ENCODE data around the gene KRT35. TPM values are rescaled to one million over a fixed set of nuclear protein-coding genes. Genes with fewer than 3 reads are reported as not detected.

The KRT35 gene
- total and polyA plus RNA-seq, 2 of the 13 experiments (the other 11 are each of a cell fraction or from before 2014, with no cell fraction given), result not detected

DNA sequence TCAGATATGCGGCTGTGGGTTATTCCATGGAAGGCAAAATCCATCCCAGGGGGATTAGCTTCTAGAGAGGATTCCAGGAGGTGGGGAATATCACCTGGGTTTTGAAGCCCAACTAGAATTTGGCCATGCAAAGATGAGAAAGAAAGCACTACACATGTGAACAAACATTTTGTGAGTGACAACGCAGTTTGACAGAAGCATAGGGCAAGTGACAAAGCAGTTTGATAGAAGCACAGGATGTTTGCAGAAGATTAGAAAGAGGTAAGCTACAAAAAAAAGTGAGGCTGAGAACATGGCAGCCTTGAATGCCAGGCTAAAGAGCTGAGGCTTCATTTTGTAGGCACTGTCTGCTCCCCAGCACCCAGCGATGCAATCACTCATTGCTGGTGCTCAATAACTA, 27.9 kb downstream of the KRT35 start:
- no TSS peak for BruUV-seq (replicated peaks)
- no peak for TF ChIP-seq ARNT (IDR thresholded peaks at IDR 0.05)
- TF ChIP-seq MTA3 (CRISPR knock-in tag; IDR thresholded peaks at IDR 0.05), result no peak
- TF ChIP-seq ZNF644 (CRISPR knock-in tag; IDR thresholded peaks at IDR 0.05; ENCODE audit: low read depth), result no peak
- TF ChIP-seq SMYD3 (CRISPR knock-in tag; IDR thresholded peaks at IDR 0.05), result no peak
- TF ChIP-seq, protein P1, sequence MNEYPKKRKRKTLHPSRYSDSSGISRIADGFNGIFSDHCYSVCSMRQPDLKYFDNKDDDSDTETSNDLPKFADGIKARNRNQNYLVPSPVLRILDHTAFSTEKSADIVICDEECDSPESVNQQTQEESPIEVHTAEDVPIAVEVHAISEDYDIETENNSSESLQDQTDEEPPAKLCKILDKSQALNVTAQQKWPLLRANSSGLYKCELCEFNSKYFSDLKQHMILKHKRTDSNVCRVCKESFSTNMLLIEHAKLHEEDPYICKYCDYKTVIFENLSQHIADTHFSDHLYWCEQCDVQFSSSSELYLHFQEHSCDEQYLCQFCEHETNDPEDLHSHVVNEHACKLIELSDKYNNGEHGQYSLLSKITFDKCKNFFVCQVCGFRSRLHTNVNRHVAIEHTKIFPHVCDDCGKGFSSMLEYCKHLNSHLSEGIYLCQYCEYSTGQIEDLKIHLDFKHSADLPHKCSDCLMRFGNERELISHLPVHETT (CRISPR knock-in tag; conservative IDR thresholded peaks at IDR 0.05), result no peak
- no peak for TF ChIP-seq ZNF256 (CRISPR knock-in tag; conservative IDR thresholded peaks at IDR 0.05)
- no peak for TF ChIP-seq HNRNPLL (IDR thresholded peaks at IDR 0.05; ENCODE audit: low read depth, low read length, poor library complexity, severe bottlenecking)
- TF ChIP-seq, protein P2, sequence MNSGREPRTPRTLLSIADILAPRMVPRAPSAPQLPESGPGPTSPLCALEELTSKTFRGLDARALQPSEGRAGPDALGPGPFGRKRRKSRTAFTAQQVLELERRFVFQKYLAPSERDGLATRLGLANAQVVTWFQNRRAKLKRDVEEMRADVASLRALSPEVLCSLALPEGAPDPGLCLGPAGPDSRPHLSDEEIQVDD (CRISPR knock-in tag; IDR thresholded peaks at IDR 0.05; ENCODE audit: borderline replicate concordance), result no peak
- TF ChIP-seq TBP (CRISPR knock-in tag; IDR thresholded peaks at IDR 0.05), result no peak
- TF ChIP-seq ZNF510 (CRISPR knock-in tag; IDR thresholded peaks at IDR 0.05; ENCODE audit: low read depth), result no peak
- no peak for TF ChIP-seq CHD2 (IDR thresholded peaks at IDR 0.05; ENCODE audit: low read depth, low read length)
- TF ChIP-seq ZNF773 (CRISPR knock-in tag; IDR thresholded peaks at IDR 0.05; ENCODE audit: borderline replicate concordance), result no peak
- no peak for TF ChIP-seq POLR2A (IDR thresholded peaks at IDR 0.05; ENCODE audit: insufficient read depth in 1 of 2, low read depth in 2 of 2, low read length in 2 of 2)
- TF ChIP-seq BHLHE40 (IDR thresholded peaks at IDR 0.05; ENCODE audit: low read length), result no peak
- no peak for TF ChIP-seq ZFP62 (CRISPR knock-in tag; IDR thresholded peaks at IDR 0.05)
- no peaks in the 10 kb centered on the region for H3K79me2 ChIP-seq (ENCODE audit: insufficient read depth, low read length)
- ChIA-PET CTCF (ENCODE audit: low intra/inter-chr PET ratio, low total read pairs) (no interaction called here), POLR2A (no interaction called here)
- no peak for DNase-seq (ENCODE audit: low spot score)
- no peaks in the 10 kb centered on the region for H4K20me1 ChIP-seq (ENCODE audit: insufficient read depth, low read length)
- no peak for ATAC-seq
- no peak for FAIRE-seq
- no peaks in the 10 kb centered on the region for H3K4me1 ChIP-seq (ENCODE audit: insufficient read depth, low read length)
- no peak overlapping the region for H3K27ac ChIP-seq (ENCODE audit: extremely low read length, insufficient read depth, low read length)
- no peaks in the 10 kb centered on the region for H3K9me3 ChIP-seq (ENCODE audit: low read length)
- H3K9ac ChIP-seq (ENCODE audit: insufficient read depth, low read depth, low read length), result no peak overlapping the region
- H2AFZ ChIP-seq (ENCODE audit: low read length), result no peak overlapping the region
- in situ Hi-C loops (cut with HindIII; ENCODE audit: extremely low pct_ligation_motif_present, low pct_unique_long_range_greater_than_20kb) (no loop called here), intact Hi-C loops (cut with micrococcal nuclease; ENCODE audit: unreplicated experiment) (no loop called here)
- 25% methylated on average over 3 of the region's 3 CpGs for WGBS (ENCODE audit: low lambda C conversion rate)
- no peak overlapping the region for H3K4me2 ChIP-seq (ENCODE audit: low read depth, low read length)
- H3K4me3 ChIP-seq (replicated peaks in 1 of 3; ENCODE audit: insufficient read depth in 1 of 3, low read depth in 2 of 3, low read length in 3 of 3), result no peak overlapping the region
- H3K36me3 ChIP-seq (replicated peaks in 1 of 2; ENCODE audit: control insufficient read depth in 1 of 2, insufficient read depth in 2 of 2, low read length in 2 of 2), result no peaks in the 10 kb centered on the region
- peaks cover 0 to 4% of the 10 kb centered on the region in 2 experiments; a peak in 1 of 5 replicates for H3K27me3 ChIP-seq (ENCODE audit: control insufficient read depth in 1 of 2, insufficient read depth in 2 of 2, low read length in 2 of 2)
